AG10803 (cell line): ENCODE results near the gene PRPS2.

Source experiments
- DNase-seq: peaks from one replicate; pipeline ENCODE4 v3.0.0; 2010; ENCODE audit warnings: low read depth
- H3K4me3 ChIP-seq: 2 replicates; pipeline ENCODE4 v1.5.1; 2011; ENCODE audit warnings: mild to moderate bottlenecking, low read length, control low read depth
- TF ChIP-seq, protein P1 (sequence below): conservative IDR thresholded peaks from 2 replicates; pipeline ENCODE4 v1.5.1; 2011; ENCODE audit warnings: mild to moderate bottlenecking, low read length, control low read depth, inconsistent platforms

PRPS2 gene

GRCh38 chrX:12791257-12792228 lies at the start of gene PRPS2:
PRPS2 (plus strand) TSS chrX:12791412; CDS start chrX:12791498, 86 bp downstream.
- DNase-seq: peak; percentile 25
- H3K4me3 ChIP-seq: peak within 1 kb of the TSS; percentile 65
- TF ChIP-seq, protein P1, sequence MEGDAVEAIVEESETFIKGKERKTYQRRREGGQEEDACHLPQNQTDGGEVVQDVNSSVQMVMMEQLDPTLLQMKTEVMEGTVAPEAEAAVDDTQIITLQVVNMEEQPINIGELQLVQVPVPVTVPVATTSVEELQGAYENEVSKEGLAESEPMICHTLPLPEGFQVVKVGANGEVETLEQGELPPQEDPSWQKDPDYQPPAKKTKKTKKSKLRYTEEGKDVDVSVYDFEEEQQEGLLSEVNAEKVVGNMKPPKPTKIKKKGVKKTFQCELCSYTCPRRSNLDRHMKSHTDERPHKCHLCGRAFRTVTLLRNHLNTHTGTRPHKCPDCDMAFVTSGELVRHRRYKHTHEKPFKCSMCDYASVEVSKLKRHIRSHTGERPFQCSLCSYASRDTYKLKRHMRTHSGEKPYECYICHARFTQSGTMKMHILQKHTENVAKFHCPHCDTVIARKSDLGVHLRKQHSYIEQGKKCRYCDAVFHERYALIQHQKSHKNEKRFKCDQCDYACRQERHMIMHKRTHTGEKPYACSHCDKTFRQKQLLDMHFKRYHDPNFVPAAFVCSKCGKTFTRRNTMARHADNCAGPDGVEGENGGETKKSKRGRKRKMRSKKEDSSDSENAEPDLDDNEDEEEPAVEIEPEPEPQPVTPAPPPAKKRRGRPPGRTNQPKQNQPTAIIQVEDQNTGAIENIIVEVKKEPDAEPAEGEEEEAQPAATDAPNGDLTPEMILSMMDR: no peak

GRCh38 chrX:12741416-12741815 lies 49.8 kb upstream of the PRPS2 start:
- H3K4me3 ChIP-seq: no peak overlapping the region
- DNase-seq: no peak
- TF ChIP-seq, protein P1: no peak

DNA sequence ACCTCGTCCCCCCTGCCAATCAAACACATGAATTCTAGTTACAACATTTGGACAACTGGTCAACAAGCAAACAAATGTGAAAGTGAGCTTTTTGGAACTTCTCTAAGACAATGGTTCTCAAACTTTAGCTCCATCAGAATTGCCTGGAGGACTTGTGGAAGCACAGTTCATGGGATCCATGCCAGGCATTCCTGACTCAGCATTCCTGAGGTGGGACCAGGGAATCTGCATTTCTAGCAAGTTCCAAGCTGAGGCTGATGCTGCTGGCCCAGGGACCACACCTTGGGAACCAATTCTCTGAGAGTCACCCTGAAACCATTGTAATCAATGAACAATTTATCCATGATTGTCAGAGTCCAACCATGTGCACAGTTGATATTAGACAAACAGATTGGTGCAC lies 43.8 kb upstream of the PRPS2 start:
- DNase-seq: no peak
- TF ChIP-seq, protein P1: no peak
- no peak overlapping the region for H3K4me3 ChIP-seq

GRCh38 chrX:12751887-12752286 lies 39.3 kb upstream of the PRPS2 start:
- no peak overlapping the region for H3K4me3 ChIP-seq
- DNase-seq: no peak
- TF ChIP-seq, protein P1: no peak

DNA sequence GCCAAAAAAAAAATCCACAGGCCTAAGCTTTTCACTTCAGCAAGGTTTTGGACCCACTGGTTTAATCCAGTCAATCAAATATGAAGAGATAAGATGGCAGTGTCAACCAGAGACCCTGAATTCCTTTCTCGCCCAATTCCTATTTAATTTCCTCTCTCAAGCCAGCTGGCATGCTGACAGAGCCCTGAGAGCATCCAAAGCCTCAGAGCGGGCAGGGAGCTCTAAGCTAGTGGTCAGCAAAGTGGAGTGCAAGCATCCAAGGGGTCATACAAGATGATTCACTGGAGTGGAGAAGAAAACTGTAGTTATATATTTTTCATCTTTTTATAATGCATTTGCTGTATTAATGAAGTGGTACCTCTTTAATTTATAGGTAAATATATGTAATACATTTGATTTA lies 37.8 kb upstream of the PRPS2 start:
- TF ChIP-seq, protein P1: no peak
- DNase-seq: no peak
- no peak overlapping the region for H3K4me3 ChIP-seq

- H3K4me3 ChIP-seq: no peak overlapping the region
- no peak for DNase-seq
- TF ChIP-seq, protein P1: no peak
Measured at GRCh38 chrX:12758291-12758690, 32.9 kb upstream of the PRPS2 start.

DNA sequence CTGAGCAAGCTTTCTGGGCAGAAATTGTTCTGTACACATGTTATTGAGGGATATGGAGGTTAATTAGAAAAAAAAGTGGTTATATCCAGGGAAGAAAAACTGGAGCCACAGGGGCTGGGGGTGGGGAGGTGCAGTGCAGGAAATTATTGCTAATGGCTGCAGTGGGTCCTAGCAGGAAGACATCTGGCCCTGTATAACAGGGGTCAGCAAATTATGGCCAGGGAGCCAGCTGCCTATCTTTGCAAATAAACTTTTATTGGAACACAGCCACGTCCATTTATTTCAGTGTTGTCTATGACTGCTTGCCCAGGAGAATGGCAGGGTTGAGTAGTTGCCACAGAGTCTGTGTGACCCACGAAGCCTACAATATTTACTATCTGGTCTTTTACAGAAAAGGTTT lies 23.4 kb upstream of the PRPS2 start:
- DNase-seq: no peak
- TF ChIP-seq, protein P1: no peak

More for the DNA sequence above, 23.4 kb upstream of the PRPS2 start:
- no peak overlapping the region for H3K4me3 ChIP-seq
